ENCODE data around the gene ATP5MC2.

ATP5MC2 gene

GRCh38 chr12:53713516-53713915 lies 37.6 kb upstream of the ATP5MC2 start:
- Histone ChIP-seq H3K27ac (ENCODE audit: low read depth, low read length, poor library complexity, severe bottlenecking) (no peak overlapping the region), H3K27me3 (ENCODE audit: insufficient read depth, low read length) (no peaks in the 10 kb centered on the region), H3K79me2 (ENCODE audit: insufficient read depth, low read length) (no peaks in the 10 kb centered on the region), H3K4me3 (ENCODE audit: low read depth, low read length, poor library complexity, severe bottlenecking) (no peak overlapping the region), H3K4me2 (ENCODE audit: low read length) (no peak overlapping the region), H3K9ac (ENCODE audit: low read length) (no peak overlapping the region), H2AFZ (ENCODE audit: low read length) (no peak overlapping the region), H4K20me1 (ENCODE audit: insufficient read depth, low read length) (no peaks in the 10 kb centered on the region), H3K4me1 (ENCODE audit: insufficient read depth, low read length, severe bottlenecking) (no peaks in the 10 kb centered on the region), H3K9me3 (ENCODE audit: low read length) (no peaks in the 10 kb centered on the region), H3K9me2 (ENCODE audit: low read depth, low read length) (no peaks in the 10 kb centered on the region), H3K36me3 (ENCODE audit: insufficient read depth, low read length) (no peaks in the 10 kb centered on the region), H3F3A (ENCODE audit: insufficient read depth, low read length) (no peaks in the 10 kb centered on the region)
- TF ChIP-seq CTCF (IDR thresholded peaks at IDR 0.05; ENCODE audit: low read length): no peak
- TF ChIP-seq EZH2 (IDR thresholded peaks at IDR 0.05; ENCODE audit: borderline replicate concordance, low read length): no peak

GRCh38 chr12:53712059-53712643 lies 36.3 kb upstream of the ATP5MC2 start:
- H3K79me2 ChIP-seq (ENCODE audit: insufficient read depth, low read length): no peaks in the 10 kb centered on the region
- no peak overlapping the region for H2AFZ ChIP-seq (ENCODE audit: low read length)
- no peak for TF ChIP-seq CTCF (IDR thresholded peaks at IDR 0.05; ENCODE audit: low read length)
- no peak for TF ChIP-seq EZH2 (IDR thresholded peaks at IDR 0.05; ENCODE audit: borderline replicate concordance, low read length)
- H3K4me1 ChIP-seq (ENCODE audit: insufficient read depth, low read length, severe bottlenecking): no peaks in the 10 kb centered on the region
- no peak overlapping the region for H3K9ac ChIP-seq (ENCODE audit: low read length)
- no peak overlapping the region for H3K27ac ChIP-seq (ENCODE audit: low read depth, low read length, poor library complexity, severe bottlenecking)
- no peak overlapping the region for H3K4me2 ChIP-seq (ENCODE audit: low read length)
- no peaks in the 10 kb centered on the region for H3K27me3 ChIP-seq (ENCODE audit: insufficient read depth, low read length)
- H3K4me3 ChIP-seq (ENCODE audit: low read depth, low read length, poor library complexity, severe bottlenecking): no peak overlapping the region
- H3K9me3 ChIP-seq (ENCODE audit: low read length): no peaks in the 10 kb centered on the region
- H3K9me2 ChIP-seq (ENCODE audit: low read depth, low read length): no peaks in the 10 kb centered on the region
- no peaks in the 10 kb centered on the region for H4K20me1 ChIP-seq (ENCODE audit: insufficient read depth, low read length)
- no peaks in the 10 kb centered on the region for H3F3A ChIP-seq (ENCODE audit: insufficient read depth, low read length)
- no peaks in the 10 kb centered on the region for H3K36me3 ChIP-seq (ENCODE audit: insufficient read depth, low read length)

GRCh38 chr12:53710091-53710490 lies 34.2 kb upstream of the ATP5MC2 start:
- Histone ChIP-seq H3K79me2 (ENCODE audit: insufficient read depth, low read length) (no peaks in the 10 kb centered on the region), H3K36me3 (ENCODE audit: insufficient read depth, low read length) (no peaks in the 10 kb centered on the region), H3K9me2 (ENCODE audit: low read depth, low read length) (no peaks in the 10 kb centered on the region), H3K9me3 (ENCODE audit: low read length) (no peaks in the 10 kb centered on the region), H2AFZ (ENCODE audit: low read length) (no peak overlapping the region), H3F3A (ENCODE audit: insufficient read depth, low read length) (no peaks in the 10 kb centered on the region), H3K9ac (ENCODE audit: low read length) (no peak overlapping the region), H3K27ac (ENCODE audit: low read depth, low read length, poor library complexity, severe bottlenecking) (no peak overlapping the region), H3K4me1 (ENCODE audit: insufficient read depth, low read length, severe bottlenecking) (no peaks in the 10 kb centered on the region), H3K27me3 (ENCODE audit: insufficient read depth, low read length) (no peaks in the 10 kb centered on the region), H3K4me2 (ENCODE audit: low read length) (no peak overlapping the region), H4K20me1 (ENCODE audit: insufficient read depth, low read length) (no peaks in the 10 kb centered on the region), H3K4me3 (ENCODE audit: low read depth, low read length, poor library complexity, severe bottlenecking) (no peak overlapping the region)
- TF ChIP-seq CTCF (IDR thresholded peaks at IDR 0.05; ENCODE audit: low read length): no peak
- no peak for TF ChIP-seq EZH2 (IDR thresholded peaks at IDR 0.05; ENCODE audit: borderline replicate concordance, low read length)
